GM21360 (cell line): ENCODE measurements around the gene STAC.

Experiments
- ATAC-seq: cut with Tn5 transposase; IDR thresholded peaks from one replicate; pipeline ENCODE4 v1.9.1; 2021; ENCODE audit warnings: mild to moderate bottlenecking, moderate library complexity; ENCODE audit not compliant: unreplicated experiment

The STAC gene

GRCh38 chr3:36511791-36512486, 131.6 kb downstream of the STAC start:
- ATAC-seq: no peak

- no peak for ATAC-seq
Observed at GRCh38 chr3:36512555-36512954, 132.3 kb downstream of the STAC start.

DNA sequence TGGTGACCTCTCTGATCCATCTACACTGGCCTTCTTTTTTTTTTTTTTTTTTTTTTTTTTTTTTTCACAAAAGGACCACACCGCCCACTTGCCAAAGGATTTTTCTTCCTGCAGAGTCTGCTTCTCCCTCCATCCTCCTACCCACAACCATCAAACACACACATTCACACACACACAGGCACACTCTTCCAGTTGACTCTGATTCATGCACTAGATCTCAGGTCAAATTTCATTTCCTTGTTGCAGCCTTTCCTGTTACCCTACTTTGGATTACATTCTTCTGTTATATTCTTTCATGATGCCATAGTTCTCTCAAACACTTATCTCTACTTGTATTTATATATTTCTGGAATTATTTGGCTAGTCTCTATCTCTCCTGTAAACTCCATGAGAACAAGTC, 133.9 kb downstream of the STAC start:
- ATAC-seq: no peak

DNA sequence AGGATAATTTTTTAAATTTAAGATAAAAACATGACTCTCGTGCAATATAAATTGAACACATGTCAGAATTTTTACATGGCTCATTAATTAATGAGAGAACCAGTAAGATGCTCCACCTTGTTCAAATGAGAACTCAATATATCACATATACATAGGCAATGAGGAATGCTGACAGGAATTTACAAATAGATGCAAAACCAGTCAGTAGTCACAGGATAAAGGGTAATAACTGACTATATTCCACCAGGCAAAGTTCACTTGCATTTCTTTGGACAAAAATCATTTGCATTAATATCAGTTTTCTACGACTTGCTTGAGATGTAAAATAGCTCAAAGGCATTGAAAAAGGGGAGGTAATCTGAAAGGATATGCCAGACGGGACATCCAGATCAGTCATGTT, 139.4 kb downstream of the STAC start:
- ATAC-seq: no peak

DNA sequence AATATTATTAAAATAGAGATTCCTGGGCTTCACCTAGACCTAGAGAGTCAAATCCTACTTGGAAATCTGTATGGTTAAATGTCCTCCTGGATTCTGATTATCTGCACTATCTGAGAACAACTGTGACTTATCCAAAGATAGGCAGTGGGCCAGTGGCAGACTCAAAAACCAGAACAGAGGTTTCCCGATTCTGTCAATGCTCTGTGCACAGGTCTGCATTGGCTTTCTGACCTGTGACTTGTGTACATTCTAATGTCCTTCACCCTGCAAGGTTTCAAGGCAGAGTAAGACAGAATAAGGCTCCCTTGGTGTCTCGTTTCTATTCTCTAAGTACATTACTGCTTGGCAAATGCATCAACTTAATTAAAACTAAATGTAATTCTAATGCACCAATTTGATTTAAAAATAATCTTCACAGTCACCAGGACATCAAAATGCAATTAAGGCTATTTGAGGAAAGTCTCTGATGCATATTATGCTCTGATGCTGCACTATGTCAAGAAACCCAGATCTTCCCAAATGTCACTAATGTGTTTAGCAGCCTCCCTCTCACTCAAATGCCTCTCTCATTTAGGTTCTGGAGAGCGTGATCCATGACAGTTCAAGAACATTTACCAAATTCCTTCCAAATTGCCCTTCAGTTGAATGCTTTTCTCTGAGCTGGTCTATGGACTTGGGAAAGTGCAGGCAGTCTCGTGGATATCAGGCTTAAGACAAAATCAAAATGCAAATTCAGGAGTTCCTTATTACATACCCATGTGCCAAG, 140.1 kb downstream of the STAC start:
- ATAC-seq: no peak

DNA sequence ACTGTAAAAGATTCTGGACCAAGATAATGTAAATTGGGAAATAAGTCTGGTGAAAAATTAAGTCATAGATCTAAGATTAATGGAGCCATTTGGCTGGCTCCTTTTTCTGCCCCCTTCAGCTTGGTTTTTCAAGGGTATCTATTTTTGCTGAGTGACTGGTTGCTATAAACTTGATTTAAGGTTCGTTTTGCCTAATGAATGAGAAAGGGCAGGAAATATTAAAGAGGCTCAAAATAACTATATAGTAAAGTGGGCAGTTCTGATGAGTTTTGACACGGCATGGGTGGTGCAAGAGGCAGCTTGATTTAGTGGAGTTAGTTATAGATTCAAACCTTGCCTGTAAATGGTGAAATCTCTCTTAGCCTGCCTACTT, 140.7 kb downstream of the STAC start:
- no peak for ATAC-seq

GRCh38 chr3:36524560-36524959, 144.3 kb downstream of the STAC start:
- ATAC-seq: no peak

DNA sequence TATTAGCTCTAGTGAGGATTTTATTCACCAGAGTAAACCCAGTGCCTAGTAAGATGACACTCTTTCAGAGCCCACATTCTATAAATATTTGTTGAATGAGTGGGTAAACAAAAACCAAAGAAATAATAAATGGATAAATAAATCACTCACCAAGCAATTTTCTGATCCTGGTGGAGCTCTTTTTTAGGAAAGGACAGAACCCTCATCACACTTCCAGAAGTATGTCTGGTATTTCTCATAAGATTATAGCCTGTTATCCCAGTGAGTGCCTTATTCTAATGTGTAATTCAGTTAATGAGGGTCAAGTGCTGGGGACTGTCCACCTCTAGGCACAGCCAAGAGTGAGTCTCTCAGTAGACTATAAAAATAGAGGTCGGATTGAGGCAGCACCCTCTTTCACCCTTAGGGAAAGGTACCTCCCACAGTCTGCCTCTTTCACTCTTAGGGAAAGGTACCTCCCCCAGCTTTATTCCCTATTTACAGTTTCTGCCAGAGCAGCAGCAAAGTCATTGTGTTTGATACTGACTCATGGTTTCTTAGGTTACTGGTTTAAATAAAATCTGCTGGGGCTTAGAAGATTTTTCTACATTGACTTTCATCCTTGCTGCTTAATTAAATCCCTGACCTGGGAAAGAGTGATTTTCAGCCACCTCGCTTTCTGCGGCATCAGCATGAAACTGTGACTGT, 145.0 kb downstream of the STAC start:
- no peak for ATAC-seq

- no peak for ATAC-seq
Observed at GRCh38 chr3:36538136-36538749, 157.9 kb downstream of the STAC start.

DNA sequence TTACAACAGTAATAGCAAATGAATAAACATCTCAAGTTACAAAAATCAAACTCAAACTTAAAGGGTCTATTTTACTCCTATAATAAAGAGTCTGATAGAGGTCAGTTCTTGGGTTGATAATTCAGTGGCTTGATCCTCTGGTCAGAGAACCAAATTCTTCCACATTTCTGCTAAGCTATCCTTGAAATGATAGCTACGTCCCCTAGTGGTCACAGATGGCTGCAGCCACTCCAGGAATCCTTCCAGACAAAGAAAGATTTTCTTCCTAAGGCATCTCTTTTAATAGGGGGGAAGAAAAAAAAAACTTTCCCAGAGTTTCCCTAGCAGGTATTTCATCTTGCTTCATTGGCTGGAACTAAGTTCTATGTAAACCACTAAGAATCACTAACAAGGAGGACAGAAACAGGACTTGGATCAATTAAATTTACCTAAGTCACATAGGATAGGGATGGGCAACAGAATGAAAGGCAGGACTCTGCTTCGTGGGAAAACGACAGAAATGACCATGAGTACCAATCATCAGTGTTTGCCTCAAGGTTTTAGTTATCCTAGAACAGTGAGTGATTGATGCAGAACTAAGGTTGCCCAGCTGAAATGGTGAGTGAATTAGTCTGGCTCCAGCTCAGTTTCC, 160.7 kb downstream of the STAC start:
- peak; percentile 59 for ATAC-seq

DNA sequence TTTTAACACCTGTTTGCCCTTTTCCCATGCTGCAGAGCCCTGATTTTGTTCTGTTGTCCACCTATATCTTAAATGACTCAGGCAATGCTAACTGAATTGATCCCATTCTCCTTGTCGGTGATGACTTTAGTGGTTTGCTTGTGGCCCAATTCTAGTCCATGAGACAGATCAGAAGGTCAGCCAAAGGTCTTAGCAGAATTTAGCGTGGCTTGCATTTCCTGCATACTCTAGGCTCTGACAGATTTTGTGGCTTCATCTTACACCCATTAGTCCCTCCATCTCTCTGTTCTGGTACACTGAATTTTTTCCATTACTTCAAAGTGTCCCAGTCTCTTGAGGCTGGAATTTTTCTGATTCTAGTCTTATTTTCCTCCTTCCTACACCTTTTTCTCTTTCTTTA, 161.9 kb downstream of the STAC start:
- ATAC-seq: no peak

DNA sequence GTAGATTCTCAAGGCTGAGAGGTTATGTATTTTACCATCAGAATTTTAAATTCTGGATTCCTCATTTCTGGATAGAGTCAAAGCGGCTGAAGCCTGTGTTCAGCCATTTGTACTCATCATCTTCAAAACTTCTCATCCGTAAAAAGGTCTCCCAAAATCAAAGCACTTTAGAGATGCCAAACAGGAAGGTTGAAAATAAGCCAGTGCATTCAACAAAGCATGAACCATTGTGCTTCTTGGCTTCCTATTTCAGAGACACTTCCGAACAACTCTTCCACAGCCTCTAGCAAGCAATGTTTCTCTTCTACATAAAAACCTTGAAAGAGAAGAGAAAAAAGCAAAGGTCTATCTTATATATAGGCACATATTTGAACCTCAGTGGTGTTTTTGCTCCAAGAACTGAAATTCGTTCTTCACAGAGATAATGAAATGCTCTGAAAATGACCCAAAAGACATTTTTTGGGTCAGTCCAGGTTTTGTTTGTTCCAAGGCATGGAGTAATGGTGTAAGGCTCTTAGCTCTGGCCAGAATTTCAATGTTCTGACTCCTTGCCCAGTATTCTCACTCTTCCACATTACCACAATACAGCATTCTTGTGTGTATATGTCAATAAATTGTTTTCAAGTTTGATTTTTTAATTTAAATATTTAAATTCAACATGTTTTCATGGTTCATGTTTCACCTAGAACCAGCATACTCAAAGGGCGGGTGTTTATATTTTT, 163.1 kb downstream of the STAC start:
- no peak for ATAC-seq

GRCh38 chr3:36546226-36546625, 165.9 kb downstream of the STAC start:
- no peak for ATAC-seq

GRCh38 chr3:36548712-36549111, 168.4 kb downstream of the STAC start:
- ATAC-seq: no peak

DNA sequence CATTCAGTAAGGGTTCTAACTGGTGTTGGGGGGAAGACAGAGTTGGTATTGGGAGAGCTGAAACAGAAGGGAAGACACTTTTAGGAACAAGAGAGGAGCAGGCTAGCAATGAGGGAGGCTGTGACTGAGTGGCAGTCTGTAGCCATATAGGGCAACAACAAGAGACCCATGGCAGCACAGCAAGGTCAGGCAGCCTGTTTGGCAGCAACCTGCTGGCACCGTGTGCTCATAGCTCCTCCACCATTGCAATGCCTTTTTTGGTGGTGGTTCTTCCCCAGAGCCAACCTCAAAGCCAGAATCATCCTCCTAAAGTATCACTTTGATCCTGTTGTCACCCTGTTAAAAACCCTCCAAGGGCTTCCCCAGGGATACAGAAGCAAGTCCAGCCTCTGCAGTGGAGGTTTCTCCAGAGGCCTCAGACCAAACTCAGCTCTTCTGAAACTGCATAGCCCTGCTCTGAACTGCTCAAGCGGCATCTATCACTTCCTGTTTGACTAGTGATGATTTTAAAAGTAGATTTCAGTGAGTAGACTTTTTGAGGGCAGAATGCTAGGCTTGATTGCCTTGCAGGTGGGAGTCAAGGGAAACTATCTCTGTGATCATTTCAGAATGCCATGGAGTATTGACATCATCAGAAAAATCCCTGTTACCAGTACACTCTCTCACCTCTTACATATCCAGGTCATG, 176.9 kb downstream of the STAC start:
- ATAC-seq: peak; percentile 85

DNA sequence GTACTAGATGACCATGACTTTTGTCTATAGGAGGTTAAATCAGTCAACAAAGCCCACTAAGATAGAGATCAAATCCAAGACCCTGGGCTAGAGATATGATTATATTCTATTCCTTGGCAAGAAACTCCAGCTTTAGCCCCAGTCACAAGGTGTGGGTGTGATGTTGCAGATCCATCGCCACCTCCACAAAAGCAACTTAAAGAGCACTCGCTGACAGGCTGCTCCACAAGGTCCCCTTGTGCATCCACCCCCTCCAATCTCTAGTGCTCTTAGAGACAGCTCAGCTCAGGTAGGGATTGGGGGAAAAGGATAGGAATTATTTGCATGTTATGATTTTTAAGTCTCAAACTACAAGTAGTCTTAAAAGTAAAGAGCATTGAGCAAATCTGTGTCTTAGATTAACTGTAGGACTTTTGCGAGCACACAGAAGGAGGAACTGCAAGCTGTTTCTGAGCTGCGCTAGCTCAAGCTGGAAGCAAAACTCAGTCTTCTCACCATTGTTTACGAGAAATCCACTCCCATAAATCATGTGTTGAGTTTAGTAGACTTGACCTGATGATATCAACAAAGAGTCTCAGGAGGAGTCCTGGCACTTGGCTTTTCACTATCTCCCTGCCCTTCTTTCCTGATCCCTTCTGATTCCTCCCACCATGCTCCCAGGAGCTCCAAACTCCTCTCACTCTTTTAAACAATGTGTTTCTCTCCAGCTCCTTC, 177.6 kb downstream of the STAC start:
- no peak for ATAC-seq

GRCh38 chr3:36558961-36559360, 178.7 kb downstream of the STAC start:
- no peak for ATAC-seq

GRCh38 chr3:36560685-36561084, 180.4 kb downstream of the STAC start:
- no peak for ATAC-seq

DNA sequence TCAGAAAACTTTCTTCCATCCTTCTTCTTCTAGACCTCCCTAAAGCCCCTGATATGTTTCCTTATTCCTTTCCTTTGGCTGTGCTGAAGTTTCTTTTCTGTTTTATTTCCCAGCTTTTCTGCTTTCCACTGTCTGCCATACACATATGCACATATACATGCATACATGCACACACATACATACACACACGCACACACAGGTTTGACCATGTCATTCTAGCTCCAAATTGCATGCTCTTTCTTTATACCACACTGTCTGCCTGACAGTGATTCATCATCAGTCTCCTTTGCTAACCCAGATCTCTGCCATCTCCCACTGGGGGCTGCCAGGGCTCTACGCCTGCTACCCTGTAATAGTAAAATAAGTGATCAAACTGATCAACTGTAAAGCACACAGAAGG, 181.3 kb downstream of the STAC start:
- no peak for ATAC-seq
